GM18951 (cell line): ENCODE results near the gene LGI4.

ENCODE experiments used
- POLR2A ChIP-seq: IDR thresholded peaks from 4 replicates; pipeline ENCODE4 v1.6.1; 2011; ENCODE audit warnings: mild to moderate bottlenecking; ENCODE audit not compliant: insufficient read length, insufficient read depth; ENCODE audit errors: extremely low read depth
- in situ Hi-C: fragments of 300-500 bp; cut with MboI; formaldehyde crosslinking; loops from one replicate; pipeline ENCODE4 v1.12.0; 2022; ENCODE audit warnings: low sequenced_read_pairs, mixed read lengths, inconsistent platforms; ENCODE audit not compliant: unreplicated experiment

Gene LGI4

GRCh38 chr19:35166100-35167063 is 31.5 kb upstream of the LGI4 start:
- no peak for TF ChIP-seq POLR2A
- in situ Hi-C loops, result no loop called here

- TF ChIP-seq POLR2A, result no peak
- in situ Hi-C loops, result no loop called here
Measured at GRCh38 chr19:35165200-35166058, 30.6 kb upstream of the LGI4 start.

GRCh38 chr19:35164418-35164817 is 29.6 kb upstream of the LGI4 start:
- in situ Hi-C loops, result no loop called here

GRCh38 chr19:35162471-35163326 is 27.8 kb upstream of the LGI4 start:
- in situ Hi-C loops, result no loop called here
- no peak for TF ChIP-seq POLR2A

More at GRCh38 chr19:35164418-35164817, 29.6 kb upstream of the LGI4 start:
- TF ChIP-seq POLR2A, result no peak

GRCh38 chr19:35161434-35161743 is 26.5 kb upstream of the LGI4 start:
- no peak for TF ChIP-seq POLR2A
- in situ Hi-C loops, result no loop called here

- TF ChIP-seq POLR2A, result no peak
- in situ Hi-C loops, result no loop called here
Measured at GRCh38 chr19:35160629-35161433, 26.0 kb upstream of the LGI4 start.

- TF ChIP-seq POLR2A, result no peak
Measured at GRCh38 chr19:35159606-35160005, 24.7 kb upstream of the LGI4 start.

GRCh38 chr19:35157431-35157830 is 22.6 kb upstream of the LGI4 start:
- no peak for TF ChIP-seq POLR2A
- in situ Hi-C loops, result no loop called here

More at GRCh38 chr19:35159606-35160005, 24.7 kb upstream of the LGI4 start:
- in situ Hi-C loops, result no loop called here

- in situ Hi-C loops, result no loop called here
Measured at GRCh38 chr19:35156673-35157014, 21.8 kb upstream of the LGI4 start.

GRCh38 chr19:35155981-35156672 is 21.3 kb upstream of the LGI4 start:
- in situ Hi-C loops, result no loop called here
- no peak for TF ChIP-seq POLR2A

More at GRCh38 chr19:35156673-35157014, 21.8 kb upstream of the LGI4 start:
- no peak for TF ChIP-seq POLR2A

GRCh38 chr19:35155441-35155840 is 20.6 kb upstream of the LGI4 start:
- TF ChIP-seq POLR2A, result no peak
- in situ Hi-C loops, result no loop called here
